ENCODE measurements around the gene CBLN2. TPM values are rescaled to one million over a fixed set of nuclear protein-coding genes. Genes with fewer than 3 reads are reported as not detected.
A peak's percentile ranks its signal among the peaks of the same experiment; 100 is the strongest.

CBLN2 gene
- not detected for polyA plus RNA-seq (2013, experiment 1 of 2)
- 0.01 TPM for polyA plus RNA-seq (2013, experiment 2 of 2)

- peak within 1 kb of the TSS in 1 of 2 donors; percentile 78 for H3K4me3 ChIP-seq (ENCODE audit: low read length in 2 of 2)
- no peaks in the 10 kb centered on the region for H3K36me3 ChIP-seq (replicated peaks in 1 of 2; ENCODE audit: control insufficient read depth in 2 of 2, insufficient read depth in 2 of 2, low read length in 2 of 2)
- H2AK5ac ChIP-seq (ENCODE audit: low read depth, low read length) = no peak within 1 kb of the TSS
- H3K79me1 ChIP-seq (ENCODE audit: low read depth, low read length) = no peaks in the 10 kb centered on the region
- no CpG with 5 or more reads among the region's 44 CpGs for WGBS, 2 donors (ENCODE audit: extremely low coverage in 2 of 2, insufficient read length in 2 of 2, insufficient replicate concordance in 1 of 2)
- H3K4me2 ChIP-seq (ENCODE audit: insufficient read depth, low read length, poor library complexity, severe bottlenecking) = peak within 1 kb of the TSS; percentile 88
- H2BK15ac ChIP-seq (ENCODE audit: low read length) = no peak within 1 kb of the TSS
- no peaks in the 10 kb centered on the region for H3K9me3 ChIP-seq (replicated peaks in 1 of 2; ENCODE audit: control insufficient read depth in 2 of 2, insufficient read depth in 1 of 2, low read depth in 1 of 2, low read length in 2 of 2)
- peak; percentile 72 for DNase-seq (ENCODE audit: low spot score)
- H3K4ac ChIP-seq (ENCODE audit: low read length) = no peak within 1 kb of the TSS
- H3K23ac ChIP-seq (ENCODE audit: low read depth, low read length, poor library complexity) = peak within 1 kb of the TSS; percentile 16
- no peak within 1 kb of the TSS for H4K8ac ChIP-seq (ENCODE audit: low read depth, low read length)
- H3K27me3 ChIP-seq (ENCODE audit: control insufficient read depth in 3 of 3, insufficient read depth in 3 of 3, low read depth in 1 of 3, low read length in 3 of 3) = peaks cover 15 to 40% (median 34%) of the 10 kb centered on the region in 3 experiments
- no peak within 1 kb of the TSS for H2BK120ac ChIP-seq (ENCODE audit: low read depth, low read length)
- no peak within 1 kb of the TSS for H2BK12ac ChIP-seq (ENCODE audit: low read length)
- peak within 1 kb of the TSS; percentile 22 for H3K18ac ChIP-seq (ENCODE audit: low read length)
- H2AFZ ChIP-seq (ENCODE audit: low read length) = peak within 1 kb of the TSS; percentile 78
- H3K27ac ChIP-seq (replicated peaks; ENCODE audit: low read length) = no peak within 1 kb of the TSS
- peak within 1 kb of the TSS; percentile 49 for H3K14ac ChIP-seq (ENCODE audit: low read length)
- H4K91ac ChIP-seq (ENCODE audit: low read depth, low read length, poor library complexity) = no peak within 1 kb of the TSS
- peaks cover 0 to 10% of the 10 kb centered on the region in 2 donors for H3K4me1 ChIP-seq (ENCODE audit: control insufficient read depth in 2 of 2, insufficient read depth in 1 of 2, low read depth in 1 of 2, low read length in 2 of 2)
- peak within 1 kb of the TSS; percentile 38 for H3K9ac ChIP-seq (ENCODE audit: low read depth, low read length, poor library complexity)
- no peak within 1 kb of the TSS for H2BK5ac ChIP-seq (ENCODE audit: low read length)
Observed at GRCh38 chr18:72544092-72544886, at the start of gene CBLN2. Gene CBLN2 (minus strand): TSS chr18:72544342. CDS start chr18:72542160, 2,182 bp downstream.

- Histone ChIP-seq H3K4ac (ENCODE audit: low read length) (no peak overlapping the region), H2BK120ac (ENCODE audit: low read depth, low read length) (no peak overlapping the region), H2BK15ac (ENCODE audit: low read length) (no peak overlapping the region), H3K4me3 (ENCODE audit: low read length in 2 of 2) (no peak overlapping the region), H3K36me3 (replicated peaks in 1 of 2; ENCODE audit: control insufficient read depth in 2 of 2, insufficient read depth in 2 of 2, low read length in 2 of 2) (no peaks in the 10 kb centered on the region), H2BK5ac (ENCODE audit: low read length) (no peak overlapping the region), H3K23ac (ENCODE audit: low read depth, low read length, poor library complexity) (no peak overlapping the region), H3K18ac (ENCODE audit: low read length) (no peak overlapping the region), H2BK12ac (ENCODE audit: low read length) (no peak overlapping the region), H3K27me3 (ENCODE audit: control insufficient read depth in 3 of 3, insufficient read depth in 3 of 3, low read depth in 1 of 3, low read length in 3 of 3) (no peaks in the 10 kb centered on the region), H2AK5ac (ENCODE audit: low read depth, low read length) (no peak overlapping the region), H3K9ac (ENCODE audit: low read depth, low read length, poor library complexity) (no peak overlapping the region), H3K27ac (replicated peaks; ENCODE audit: low read length) (no peak overlapping the region), H3K79me1 (ENCODE audit: low read depth, low read length) (no peaks in the 10 kb centered on the region), H3K9me3 (replicated peaks in 1 of 2; ENCODE audit: control insufficient read depth in 2 of 2, insufficient read depth in 1 of 2, low read depth in 1 of 2, low read length in 2 of 2) (no peaks in the 10 kb centered on the region), H3K4me1 (ENCODE audit: control insufficient read depth in 2 of 2, insufficient read depth in 1 of 2, low read depth in 1 of 2, low read length in 2 of 2) (no peaks in the 10 kb centered on the region), H3K14ac (ENCODE audit: low read length) (no peak overlapping the region), H2AFZ (ENCODE audit: low read length) (no peak overlapping the region), H4K8ac (ENCODE audit: low read depth, low read length) (no peak overlapping the region), H4K91ac (ENCODE audit: low read depth, low read length, poor library complexity) (no peak overlapping the region), H3K4me2 (ENCODE audit: insufficient read depth, low read length, poor library complexity, severe bottlenecking) (no peak overlapping the region)
- DNase-seq (ENCODE audit: low spot score) = no peak
- no CpG with 5 or more reads among the region's 5 CpGs for WGBS, 2 donors (ENCODE audit: extremely low coverage in 2 of 2, insufficient read length in 2 of 2, insufficient replicate concordance in 1 of 2)
Observed at GRCh38 chr18:72588360-72588759, 44.2 kb upstream of the CBLN2 start.

- no peaks in the 10 kb centered on the region for H3K79me1 ChIP-seq (ENCODE audit: low read depth, low read length)
- no peak overlapping the region for H2AFZ ChIP-seq (ENCODE audit: low read length)
- peak overlapping the region; percentile 93 for H2BK12ac ChIP-seq (ENCODE audit: low read length)
- H2AK5ac ChIP-seq (ENCODE audit: low read depth, low read length) = no peak overlapping the region
- no peak overlapping the region for H3K4me3 ChIP-seq (ENCODE audit: low read length in 2 of 2)
- no peaks in the 10 kb centered on the region for H3K9me3 ChIP-seq (replicated peaks in 1 of 2; ENCODE audit: control insufficient read depth in 2 of 2, insufficient read depth in 1 of 2, low read depth in 1 of 2, low read length in 2 of 2)
- no peak overlapping the region for H3K9ac ChIP-seq (ENCODE audit: low read depth, low read length, poor library complexity)
- no peak overlapping the region for H4K8ac ChIP-seq (ENCODE audit: low read depth, low read length)
- H3K23ac ChIP-seq (ENCODE audit: low read depth, low read length, poor library complexity) = no peak overlapping the region
- H3K18ac ChIP-seq (ENCODE audit: low read length) = peak overlapping the region; percentile 54
- H2BK5ac ChIP-seq (ENCODE audit: low read length) = no peak overlapping the region
- no peak for DNase-seq (ENCODE audit: low spot score)
- H3K27ac ChIP-seq (replicated peaks; ENCODE audit: low read length) = no peak overlapping the region
- H3K4me2 ChIP-seq (ENCODE audit: insufficient read depth, low read length, poor library complexity, severe bottlenecking) = no peak overlapping the region
- H3K27me3 ChIP-seq (ENCODE audit: control insufficient read depth in 3 of 3, insufficient read depth in 3 of 3, low read depth in 1 of 3, low read length in 3 of 3) = no peaks in the 10 kb centered on the region
- peak overlapping the region; percentile 79 for H2BK120ac ChIP-seq (ENCODE audit: low read depth, low read length)
- no peaks in the 10 kb centered on the region for H3K4me1 ChIP-seq (ENCODE audit: control insufficient read depth in 2 of 2, insufficient read depth in 1 of 2, low read depth in 1 of 2, low read length in 2 of 2)
- H4K91ac ChIP-seq (ENCODE audit: low read depth, low read length, poor library complexity) = no peak overlapping the region
- no peak overlapping the region for H3K14ac ChIP-seq (ENCODE audit: low read length)
- H2BK15ac ChIP-seq (ENCODE audit: low read length) = no peak overlapping the region
- H3K36me3 ChIP-seq (replicated peaks in 1 of 2; ENCODE audit: control insufficient read depth in 2 of 2, insufficient read depth in 2 of 2, low read length in 2 of 2) = no peaks in the 10 kb centered on the region
- no peak overlapping the region for H3K4ac ChIP-seq (ENCODE audit: low read length)
- no CpG with 5 or more reads among the region's 3 CpGs for WGBS, 2 donors (ENCODE audit: extremely low coverage in 2 of 2, insufficient read length in 2 of 2, insufficient replicate concordance in 1 of 2)
Observed at GRCh38 chr18:72584787-72585186, 40.6 kb upstream of the CBLN2 start.

- WGBS, 2 donors (ENCODE audit: extremely low coverage in 2 of 2, insufficient read length in 2 of 2, insufficient replicate concordance in 1 of 2) = no CpG with 5 or more reads among the region's 3 CpGs
Observed at GRCh38 chr18:72581976-72582375, 37.8 kb upstream of the CBLN2 start.

More at GRCh38 chr18:72581976-72582375, 37.8 kb upstream of the CBLN2 start:
- Histone ChIP-seq H2BK15ac (ENCODE audit: low read length) (no peak overlapping the region), H4K91ac (ENCODE audit: low read depth, low read length, poor library complexity) (no peak overlapping the region), H2BK5ac (ENCODE audit: low read length) (no peak overlapping the region), H3K4me3 (ENCODE audit: low read length in 2 of 2) (no peak overlapping the region), H3K9me3 (replicated peaks in 1 of 2; ENCODE audit: control insufficient read depth in 2 of 2, insufficient read depth in 1 of 2, low read depth in 1 of 2, low read length in 2 of 2) (no peaks in the 10 kb centered on the region), H3K4me1 (ENCODE audit: control insufficient read depth in 2 of 2, insufficient read depth in 1 of 2, low read depth in 1 of 2, low read length in 2 of 2) (no peaks in the 10 kb centered on the region), H3K23ac (ENCODE audit: low read depth, low read length, poor library complexity) (no peak overlapping the region), H2AFZ (ENCODE audit: low read length) (no peak overlapping the region), H3K79me1 (ENCODE audit: low read depth, low read length) (no peaks in the 10 kb centered on the region), H3K14ac (ENCODE audit: low read length) (no peak overlapping the region), H3K27ac (replicated peaks; ENCODE audit: low read length) (no peak overlapping the region), H2AK5ac (ENCODE audit: low read depth, low read length) (no peak overlapping the region), H3K36me3 (replicated peaks in 1 of 2; ENCODE audit: control insufficient read depth in 2 of 2, insufficient read depth in 2 of 2, low read length in 2 of 2) (no peaks in the 10 kb centered on the region), H3K9ac (ENCODE audit: low read depth, low read length, poor library complexity) (no peak overlapping the region), H2BK12ac (ENCODE audit: low read length) (no peak overlapping the region), H2BK120ac (ENCODE audit: low read depth, low read length) (no peak overlapping the region), H3K27me3 (ENCODE audit: control insufficient read depth in 3 of 3, insufficient read depth in 3 of 3, low read depth in 1 of 3, low read length in 3 of 3) (no peaks in the 10 kb centered on the region), H3K4ac (ENCODE audit: low read length) (no peak overlapping the region), H3K18ac (ENCODE audit: low read length) (no peak overlapping the region), H4K8ac (ENCODE audit: low read depth, low read length) (no peak overlapping the region), H3K4me2 (ENCODE audit: insufficient read depth, low read length, poor library complexity, severe bottlenecking) (no peak overlapping the region)
- no peak for DNase-seq (ENCODE audit: low spot score)
